ENCODE data around the gene TMEM250. TPM values are rescaled to one million over a fixed set of nuclear protein-coding genes. Genes with fewer than 3 reads are reported as not detected.
A peak's percentile ranks its signal among the peaks of the same experiment; 100 is the strongest.

TMEM250 gene
- total RNA-seq, 4 donors from 2014 or later: 28.7 to 66.1 (median 45.3) TPM

DNA sequence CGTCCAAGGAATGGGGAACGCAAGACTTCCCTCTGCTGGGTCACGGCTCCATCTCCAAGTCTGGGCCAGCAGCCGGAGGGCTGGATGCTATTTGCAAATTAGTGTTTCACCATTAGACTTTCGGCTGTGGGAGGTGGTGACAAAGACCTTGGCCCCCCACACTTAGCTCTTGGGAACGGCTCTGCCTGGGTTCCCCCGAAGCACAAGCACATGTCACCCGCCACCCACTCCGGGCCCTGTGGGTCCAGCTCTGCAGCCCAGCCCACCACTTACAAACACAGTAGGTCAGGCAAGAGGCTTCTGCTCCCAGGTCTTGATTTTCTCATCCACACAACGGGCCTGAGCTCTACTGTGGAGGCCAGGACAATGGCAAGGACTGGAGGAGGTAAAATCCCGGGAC is 25.8 kb upstream of the TMEM250 start:
- 74% methylated on average over 3 of the region's 11 CpGs; no CpG with 5 or more reads in 1 of the 2 donors for WGBS, 2 donors (ENCODE audit: low coverage in 1 of 2)
- ATAC-seq: no peak

DNA sequence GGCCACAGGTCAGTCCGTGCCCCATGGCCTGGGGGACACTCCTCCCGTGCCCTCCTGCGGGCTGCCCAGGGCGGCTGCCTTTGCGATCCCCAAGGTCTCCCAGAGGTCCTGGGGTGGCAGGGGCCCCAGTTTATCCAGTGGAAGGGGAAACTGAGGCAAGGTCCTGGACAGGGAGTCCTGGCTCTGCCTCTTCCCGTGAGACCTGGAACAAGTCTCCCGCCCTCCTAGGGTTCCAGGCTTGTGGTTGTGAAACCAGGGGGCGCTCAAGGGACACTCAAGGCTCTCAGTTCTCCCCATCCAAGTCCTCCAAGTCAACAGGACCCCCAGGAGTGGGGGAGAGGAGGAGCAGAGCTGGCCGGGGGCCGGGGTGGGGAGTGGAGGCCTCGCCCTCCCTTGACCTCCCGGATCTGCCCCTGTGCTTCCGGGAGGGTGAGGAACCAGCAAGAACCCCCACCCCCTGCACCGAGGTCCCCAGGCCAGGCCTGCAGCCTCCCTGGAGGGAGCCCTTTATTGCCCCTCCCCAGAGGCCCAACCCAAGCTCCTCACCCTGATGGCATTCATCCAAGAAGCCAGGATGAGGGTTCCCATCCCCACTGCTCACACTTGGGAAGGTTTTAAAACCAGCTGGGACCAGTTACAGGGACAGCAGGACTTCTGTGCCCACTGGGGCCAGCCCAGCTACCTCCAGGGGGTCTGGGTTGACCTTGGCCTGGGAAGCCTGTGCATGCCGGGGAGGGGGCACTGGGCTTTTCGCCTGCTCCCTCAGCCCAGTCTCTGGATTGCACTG is 24.7 kb upstream of the TMEM250 start:
- no peak for ATAC-seq
- Histone ChIP-seq H3K4me1 (no peaks in the 10 kb centered on the region), H3K36me3 (no peaks in the 10 kb centered on the region), H3K27me3 (peaks cover 79% of the 10 kb centered on the region), H3K9me3 (no peaks in the 10 kb centered on the region), H3K27ac (no peak overlapping the region), H3K4me3 (no peak overlapping the region)
- TF ChIP-seq POLR2AphosphoS5 (IDR thresholded peaks at IDR 0.05): no peak
- TF ChIP-seq CTCF (IDR thresholded peaks at IDR 0.05): peak in 1 of 4 experiments; percentile 21
- 40% methylated on average over 1 of the region's 16 CpGs; no CpG with 5 or more reads in 1 of the 2 donors for WGBS, 2 donors (ENCODE audit: low coverage in 1 of 2)

More for the DNA sequence above, 25.8 kb upstream of the TMEM250 start:
- H3K27me3 ChIP-seq: peaks cover 78% of the 10 kb centered on the region
- no peaks in the 10 kb centered on the region for H3K9me3 ChIP-seq
- H3K27ac ChIP-seq: no peak overlapping the region
- H3K4me3 ChIP-seq: no peak overlapping the region
- H3K4me1 ChIP-seq: no peaks in the 10 kb centered on the region
- no peaks in the 10 kb centered on the region for H3K36me3 ChIP-seq
- no peak for TF ChIP-seq POLR2AphosphoS5 (IDR thresholded peaks at IDR 0.05)
- TF ChIP-seq EP300 (IDR thresholded peaks at IDR 0.05): no peak
- TF ChIP-seq CTCF (IDR thresholded peaks at IDR 0.05): no peak
- TF ChIP-seq POLR2A (IDR thresholded peaks at IDR 0.05): no peak

GRCh38 chr9:136142859-136143214 is 24.2 kb upstream of the TMEM250 start:
- Histone ChIP-seq H3K4me1 (no peaks in the 10 kb centered on the region), H3K4me3 (no peak overlapping the region), H3K9me3 (no peaks in the 10 kb centered on the region), H3K36me3 (no peaks in the 10 kb centered on the region), H3K27ac (no peak overlapping the region), H3K27me3 (peaks cover 79% of the 10 kb centered on the region)
- TF ChIP-seq CTCF (IDR thresholded peaks at IDR 0.05) (no peak), EP300 (IDR thresholded peaks at IDR 0.05) (no peak), POLR2AphosphoS5 (IDR thresholded peaks at IDR 0.05) (no peak)
- 44% methylated on average over 6 of the region's 13 CpGs; no CpG with 5 or more reads in 1 of the 2 donors for WGBS, 2 donors (ENCODE audit: low coverage in 1 of 2)
- ATAC-seq: no peak

DNA sequence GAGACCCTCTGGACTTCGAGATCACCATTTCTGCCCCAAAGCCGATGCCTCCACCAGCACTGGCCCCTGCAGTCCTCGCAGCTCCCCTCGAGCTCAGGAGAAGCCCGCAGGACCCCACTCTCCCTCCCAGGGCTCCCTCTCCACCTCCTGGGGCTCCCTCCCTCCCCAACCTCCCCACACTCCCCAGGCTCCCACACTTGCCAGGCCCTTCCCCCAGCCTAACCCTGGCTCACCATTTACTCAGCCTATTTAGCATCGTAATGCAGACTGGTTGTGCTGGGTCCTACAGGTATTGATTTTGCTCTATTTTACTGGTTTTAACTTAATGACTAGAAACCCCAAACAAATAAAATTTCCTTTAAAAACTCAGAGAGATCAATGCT is 23.7 kb upstream of the TMEM250 start:
- Histone ChIP-seq H3K36me3 (no peaks in the 10 kb centered on the region), H3K27ac (no peak overlapping the region), H3K27me3 (peaks cover 79% of the 10 kb centered on the region), H3K9me3 (no peaks in the 10 kb centered on the region), H3K4me1 (no peaks in the 10 kb centered on the region), H3K4me3 (no peak overlapping the region)
- TF ChIP-seq CTCF (IDR thresholded peaks at IDR 0.05) (no peak), POLR2A (IDR thresholded peaks at IDR 0.05) (no peak), POLR2AphosphoS5 (IDR thresholded peaks at IDR 0.05) (no peak), EP300 (IDR thresholded peaks at IDR 0.05) (no peak)
- WGBS, 2 donors (ENCODE audit: low coverage in 1 of 2): 84 to 89% methylated on average over 3 to 4 of the region's 6 CpGs
- no peak for ATAC-seq

All from gastroesophageal sphincter (tissue), 4 donors.